HG03354 (cell line): ENCODE measurements around the gene MKNK2.

Experiments
- ATAC-seq: cut with Tn5 transposase; IDR thresholded peaks from one replicate; pipeline ENCODE4 v1.9.1; 2021; ENCODE audit warnings: mild to moderate bottlenecking; ENCODE audit not compliant: unreplicated experiment, poor library complexity, severe bottlenecking

The MKNK2 gene

DNA sequence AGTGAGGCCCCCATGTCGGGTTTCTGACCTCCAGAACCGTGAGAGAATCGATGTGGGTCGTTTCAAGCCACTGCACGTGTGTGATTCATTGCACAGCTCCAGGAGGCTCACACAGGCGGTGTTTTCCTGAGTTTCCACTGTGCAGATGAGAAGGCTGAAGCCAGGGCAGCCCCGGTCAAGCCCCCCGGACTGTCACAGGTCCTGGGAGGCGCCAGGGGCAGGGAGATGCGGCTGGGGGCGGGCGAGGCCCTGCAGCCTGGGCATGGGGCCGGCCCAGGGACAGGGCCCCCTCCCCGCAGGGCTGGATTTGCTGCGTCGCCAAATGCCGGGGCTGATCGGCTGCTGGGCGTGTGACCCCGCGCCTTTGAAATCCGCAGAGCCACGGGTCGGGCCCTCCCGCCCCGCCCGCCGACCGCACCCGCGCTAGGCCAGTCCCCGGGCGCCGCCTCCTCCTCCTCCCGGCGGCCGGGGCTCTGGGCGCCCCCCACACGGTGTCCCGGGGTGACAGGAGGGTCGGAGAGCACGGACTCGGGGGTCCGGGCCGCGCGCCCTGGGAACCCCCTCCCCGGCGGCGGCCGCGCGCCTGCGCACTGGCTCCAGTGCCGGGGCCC lies 9.9 kb upstream of the MKNK2 start:
- ATAC-seq: peak; percentile 32

DNA sequence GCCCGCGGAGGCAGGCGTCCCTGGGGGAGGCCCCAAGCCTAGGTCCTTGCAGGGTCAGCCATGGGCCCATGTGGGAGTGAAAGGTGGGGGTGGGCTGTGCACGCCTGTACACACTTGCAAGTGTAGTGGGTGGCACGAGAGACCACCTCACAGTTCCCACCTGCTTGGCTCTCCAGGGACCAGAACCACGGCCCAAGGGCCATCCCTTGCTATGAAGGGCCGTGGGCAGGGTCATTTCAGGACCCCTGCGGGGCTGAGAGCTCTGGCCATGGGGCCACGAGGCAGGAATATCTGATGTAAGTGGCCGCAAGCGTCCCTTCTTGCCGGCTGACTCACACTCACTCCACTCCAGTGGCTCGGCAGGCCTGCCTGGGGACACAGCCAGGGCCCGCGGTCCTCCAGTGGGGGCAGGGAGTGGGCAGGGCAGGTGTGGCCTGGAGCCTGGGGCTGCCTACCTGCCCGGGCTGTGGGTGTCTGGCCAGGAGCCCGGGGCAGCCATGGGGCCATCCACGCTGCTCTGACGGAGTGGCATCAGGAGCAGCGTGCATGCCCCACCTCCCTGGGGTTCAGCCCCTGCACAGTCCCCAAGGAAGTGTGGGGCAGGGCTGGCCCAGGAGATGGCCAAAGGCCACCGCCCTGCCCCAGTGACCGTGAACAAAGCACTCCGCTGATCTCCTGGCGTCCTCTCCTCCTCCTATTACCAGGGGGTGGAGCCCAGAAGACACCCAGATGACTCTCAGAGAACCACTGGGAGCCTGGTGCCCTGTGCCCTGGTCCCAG lies 8.6 kb upstream of the MKNK2 start:
- no peak for ATAC-seq

DNA sequence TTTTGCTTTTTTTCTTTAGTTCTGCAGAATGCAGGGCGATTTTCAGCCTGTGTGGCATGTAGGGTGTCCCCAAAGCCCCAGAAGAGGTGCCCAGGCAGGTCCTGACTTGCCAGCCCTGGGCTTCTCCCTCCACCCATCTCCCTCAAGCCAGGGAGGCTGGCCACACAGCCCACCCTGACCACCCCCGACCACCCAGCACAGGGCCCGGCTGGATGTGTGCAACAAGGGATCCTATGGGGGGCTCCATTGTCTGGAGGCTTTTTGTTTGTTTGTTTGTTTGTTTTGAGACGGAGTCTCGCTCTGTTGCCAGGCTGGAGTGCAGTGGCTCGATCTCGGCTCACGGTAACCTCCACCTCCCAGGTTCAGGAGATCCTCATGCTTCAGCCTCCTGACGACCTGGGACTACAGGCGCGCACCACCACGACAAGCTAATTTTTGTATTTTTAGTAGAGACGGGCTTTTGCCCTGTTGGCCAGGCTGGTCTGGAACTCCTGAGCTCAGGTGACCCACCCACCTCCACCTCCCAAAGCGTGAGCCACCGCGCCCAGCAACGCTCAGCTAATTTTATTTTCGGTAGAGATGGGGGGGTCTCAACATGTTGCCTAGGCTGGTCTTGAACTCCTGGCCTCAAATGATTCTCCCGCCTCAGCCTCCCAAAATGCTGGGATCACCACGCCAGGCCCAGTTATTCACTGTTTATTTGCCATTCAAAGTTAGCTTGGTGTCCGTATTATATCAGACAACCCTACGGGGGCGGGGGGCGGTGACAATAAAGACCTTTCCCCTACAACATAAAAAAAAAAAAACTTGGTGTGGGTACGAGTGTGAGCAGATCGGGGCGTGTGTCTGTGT lies 7.8 kb upstream of the MKNK2 start:
- no peak for ATAC-seq

DNA sequence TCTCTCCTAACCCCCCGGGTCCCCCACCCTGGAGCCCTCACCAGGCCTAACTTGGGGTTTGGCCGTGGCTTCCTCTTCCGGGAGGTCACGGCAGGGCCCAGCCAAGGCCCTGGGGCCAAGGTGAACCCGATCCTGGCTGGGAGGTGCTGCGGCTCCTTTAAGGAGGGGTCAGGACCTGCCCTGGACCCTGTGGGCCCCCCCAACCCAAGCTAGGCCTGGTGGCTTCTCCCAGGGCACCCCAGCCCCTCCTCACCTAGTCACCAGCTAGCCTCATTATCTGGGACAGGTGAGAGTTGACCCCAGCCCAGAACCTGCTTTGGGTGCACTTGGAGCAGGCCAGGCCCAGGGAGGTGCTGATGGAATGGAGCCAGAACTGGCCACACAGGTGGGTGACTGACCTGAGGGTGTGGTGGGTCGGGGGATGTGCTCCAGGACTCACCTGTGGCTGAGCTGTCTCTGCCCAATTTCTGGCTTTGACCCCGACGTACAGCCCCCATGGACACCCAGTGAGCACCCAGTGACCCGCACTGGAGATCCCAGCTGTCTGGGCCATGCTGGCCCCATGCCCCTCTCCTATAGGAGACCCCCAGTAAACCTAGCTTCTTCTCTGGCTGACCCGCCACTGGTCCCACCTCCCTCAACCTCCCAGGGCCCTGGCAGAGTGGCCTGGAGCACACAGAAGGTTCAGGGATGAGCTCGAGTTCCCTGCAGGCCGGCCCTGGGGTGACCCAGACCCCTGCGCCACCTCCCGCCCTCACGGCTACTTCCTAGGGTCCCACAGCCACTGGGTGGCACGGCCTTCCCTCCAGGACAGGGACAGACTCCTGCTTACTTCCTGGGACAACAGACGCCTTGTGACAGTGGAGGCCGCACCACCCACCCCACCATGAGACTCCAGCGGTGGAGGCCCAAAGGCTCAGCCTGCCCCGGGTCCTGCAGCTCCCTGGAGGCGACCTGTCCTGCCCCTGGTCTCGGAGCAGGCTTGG lies 6.7 kb upstream of the MKNK2 start:
- ATAC-seq: no peak

DNA sequence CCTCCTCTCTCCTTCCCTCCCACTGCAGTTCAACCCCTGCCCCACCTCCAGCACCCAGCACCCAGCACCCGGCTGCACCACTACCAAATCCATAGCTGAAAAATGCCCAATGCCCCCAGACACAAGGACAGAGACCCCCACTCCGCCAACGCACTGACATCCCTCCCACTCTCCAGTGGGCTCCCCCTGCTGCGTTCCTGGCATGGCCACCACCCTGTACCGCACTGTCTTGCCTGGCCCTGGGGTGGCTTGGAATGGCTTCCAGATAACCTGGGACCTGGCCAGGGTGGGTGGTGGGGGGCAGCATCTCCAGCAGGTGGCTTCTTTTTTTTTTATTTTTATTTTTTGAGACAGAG lies 5.8 kb upstream of the MKNK2 start:
- no peak for ATAC-seq

DNA sequence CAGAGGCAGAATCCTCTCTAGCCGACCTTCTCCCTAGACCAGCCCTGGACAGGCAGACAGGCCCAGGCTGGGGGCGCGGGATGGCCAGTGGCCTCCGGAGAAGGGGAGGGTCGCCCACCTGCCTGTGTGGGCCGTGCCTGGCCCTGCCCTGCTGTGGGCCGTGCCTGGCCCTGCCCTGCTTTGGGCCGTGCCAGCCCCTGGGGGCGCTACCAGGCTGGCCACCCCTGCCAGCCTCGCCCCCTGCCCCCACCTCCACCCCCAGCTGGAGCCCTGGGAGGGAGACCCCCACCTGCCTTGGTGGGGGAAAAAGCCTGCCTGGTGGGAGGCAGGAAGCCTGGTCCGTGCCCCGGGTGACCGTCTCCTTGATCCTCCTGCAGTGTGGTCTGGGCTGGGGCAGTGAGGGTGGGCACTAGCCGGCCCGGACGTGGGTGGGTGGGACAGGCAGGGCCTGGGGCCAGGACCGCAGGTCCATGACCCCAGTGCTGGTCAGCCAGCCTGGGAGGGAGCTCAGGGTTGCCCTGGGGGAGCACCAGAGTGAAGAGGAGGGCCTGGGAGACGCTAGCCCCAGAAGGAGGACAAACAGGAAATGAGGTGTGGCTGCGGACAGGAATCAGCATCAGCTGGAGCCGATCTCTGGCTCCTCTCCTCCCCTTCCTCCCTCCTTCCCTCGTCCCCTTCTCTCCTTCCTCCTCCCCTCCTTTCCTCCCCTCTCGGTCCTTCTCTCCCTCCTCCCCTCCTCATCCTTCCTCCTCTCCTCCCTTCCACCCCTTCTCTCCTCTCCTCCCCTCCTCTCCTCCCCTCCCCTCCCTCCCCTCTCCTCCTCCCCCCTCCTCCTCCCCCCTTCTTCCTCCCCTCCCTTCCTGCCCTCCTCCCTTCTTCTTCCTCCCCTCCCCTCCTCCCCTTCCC lies 5.1 kb upstream of the MKNK2 start:
- no peak for ATAC-seq

DNA sequence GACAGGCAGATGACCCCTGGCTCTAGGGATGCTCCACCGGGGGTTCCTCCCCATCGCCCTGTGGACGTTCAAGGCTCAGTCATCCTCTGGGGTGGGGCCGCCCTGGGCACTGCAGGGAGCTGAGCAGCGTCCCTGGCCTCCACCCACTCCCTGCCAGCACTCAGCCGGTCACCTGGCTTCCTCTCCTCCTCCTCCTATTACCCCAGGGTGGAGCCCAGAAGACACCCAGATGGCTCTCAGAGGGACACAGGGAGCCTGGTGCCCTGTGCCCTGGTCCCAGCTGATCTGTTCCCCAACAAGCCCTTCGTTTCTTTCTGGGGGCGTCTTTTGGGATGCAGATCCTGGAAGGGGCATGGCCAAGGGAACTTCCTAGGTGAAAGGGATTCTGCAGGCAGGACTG lies 3.7 kb upstream of the MKNK2 start:
- no peak for ATAC-seq

DNA sequence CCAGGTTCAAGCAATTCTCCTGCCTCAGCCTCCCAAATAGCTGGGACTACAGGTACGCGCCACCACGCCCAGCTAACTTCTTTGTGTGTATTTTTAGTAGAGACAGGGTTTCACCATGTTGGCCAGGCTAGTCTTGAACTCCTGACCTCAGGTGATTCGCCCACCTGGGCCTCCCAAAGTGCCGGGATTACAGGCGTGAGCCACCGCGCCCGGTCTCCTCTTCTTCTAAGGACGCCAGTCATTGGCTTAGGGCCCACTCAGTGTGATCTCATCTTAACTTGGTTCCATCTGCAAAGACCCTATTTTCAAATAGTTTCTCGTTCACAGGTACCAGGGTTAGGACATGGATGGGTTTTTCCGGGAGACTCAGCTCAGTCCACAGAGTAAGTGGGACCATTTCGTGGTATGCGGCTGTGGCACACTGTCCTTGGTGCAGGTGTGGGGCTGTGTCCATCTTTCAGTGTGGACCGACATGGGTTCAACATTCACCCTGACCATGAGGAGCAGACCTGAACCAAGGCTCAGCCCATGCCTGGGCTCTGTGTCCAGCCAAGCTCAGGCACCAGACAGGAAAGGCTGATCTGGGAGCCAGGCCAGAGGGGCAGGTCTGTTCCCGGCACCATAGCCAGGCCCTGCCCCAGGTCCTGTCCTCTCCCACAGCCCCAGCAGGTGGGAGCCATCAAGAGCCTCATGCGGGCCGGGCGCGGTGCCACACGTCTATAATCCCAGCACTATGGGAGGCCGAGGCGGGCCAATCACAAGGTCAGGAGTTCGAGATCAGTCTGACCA lies 2.8 kb upstream of the MKNK2 start:
- ATAC-seq: no peak

DNA sequence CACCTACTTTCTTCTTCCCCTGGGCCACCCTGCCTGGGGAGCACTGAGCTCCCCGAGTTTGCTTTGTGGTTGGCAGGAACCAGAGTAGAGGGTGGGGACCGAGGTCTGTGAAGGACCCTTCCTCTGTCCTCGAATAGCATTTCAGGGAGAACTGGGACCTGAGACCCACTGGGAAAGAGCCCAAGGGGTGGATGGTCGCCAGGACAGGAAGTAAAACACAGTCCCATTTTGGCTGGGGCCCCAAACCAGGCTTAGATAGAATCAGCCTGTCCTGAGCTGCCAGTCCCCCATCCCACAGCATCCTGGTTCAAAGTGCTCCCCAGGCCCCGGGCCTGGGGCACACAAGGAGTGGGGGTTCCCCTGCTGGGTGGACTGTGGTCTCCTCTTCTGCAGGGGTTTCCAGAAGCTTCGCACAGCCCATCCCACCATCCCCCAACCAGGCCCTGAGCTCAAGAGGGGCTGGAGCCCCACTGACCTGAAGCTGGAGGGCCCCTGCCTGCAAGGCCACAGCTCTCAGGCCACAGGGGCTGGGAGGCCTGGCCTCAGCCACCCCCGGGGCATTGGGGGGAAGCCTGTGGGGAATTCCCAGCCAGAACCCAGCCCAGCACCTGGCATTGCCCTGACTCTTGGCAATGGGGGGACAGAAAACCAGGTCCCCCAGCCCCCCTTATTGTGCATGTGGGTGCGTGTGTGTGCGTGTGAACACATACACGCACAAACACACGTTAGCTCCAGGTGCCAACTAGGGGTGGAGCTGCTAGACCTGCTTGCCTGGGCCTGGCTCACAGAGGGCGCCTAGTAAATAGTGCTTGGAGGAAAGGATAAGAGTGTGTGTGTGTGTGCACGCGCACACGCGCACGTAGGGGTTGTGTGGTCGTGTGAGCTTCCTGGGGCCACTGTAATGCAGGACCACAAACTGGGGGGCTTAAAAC lies 995 bp upstream of the MKNK2 start:
- ATAC-seq: peak; percentile 19

DNA sequence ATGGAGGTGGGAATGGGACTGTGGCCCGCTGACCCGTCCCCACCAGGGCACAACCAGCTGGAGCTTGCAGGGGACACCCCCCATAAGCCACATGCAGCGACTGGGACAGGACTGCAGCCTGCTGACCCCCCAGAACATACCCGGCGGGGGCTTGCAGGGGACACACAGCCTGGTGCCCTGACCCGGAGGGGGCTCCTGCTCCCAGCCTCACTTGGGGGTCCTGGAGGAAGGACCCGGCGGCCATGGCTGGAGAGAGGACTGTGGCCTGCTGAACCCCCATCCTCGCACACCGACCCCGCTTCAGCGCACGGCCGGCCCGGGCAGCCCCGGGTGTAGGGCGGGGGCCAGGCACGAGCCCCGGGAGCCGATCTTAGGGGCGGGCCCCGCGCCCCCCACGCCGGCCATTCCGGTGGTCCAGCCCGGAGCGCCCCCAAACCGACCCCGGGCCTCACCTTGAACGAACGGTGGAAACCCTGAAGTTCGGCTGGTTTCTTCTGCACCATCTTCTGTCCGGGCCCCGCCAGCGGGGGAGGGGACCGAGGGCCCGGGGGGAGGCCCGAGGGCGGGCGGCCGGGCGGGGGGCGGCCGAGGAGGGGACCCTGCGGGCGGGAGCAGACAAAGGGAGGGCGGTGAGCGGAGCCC lies 574 bp downstream of the MKNK2 start:
- ATAC-seq: peak; percentile 3

DNA sequence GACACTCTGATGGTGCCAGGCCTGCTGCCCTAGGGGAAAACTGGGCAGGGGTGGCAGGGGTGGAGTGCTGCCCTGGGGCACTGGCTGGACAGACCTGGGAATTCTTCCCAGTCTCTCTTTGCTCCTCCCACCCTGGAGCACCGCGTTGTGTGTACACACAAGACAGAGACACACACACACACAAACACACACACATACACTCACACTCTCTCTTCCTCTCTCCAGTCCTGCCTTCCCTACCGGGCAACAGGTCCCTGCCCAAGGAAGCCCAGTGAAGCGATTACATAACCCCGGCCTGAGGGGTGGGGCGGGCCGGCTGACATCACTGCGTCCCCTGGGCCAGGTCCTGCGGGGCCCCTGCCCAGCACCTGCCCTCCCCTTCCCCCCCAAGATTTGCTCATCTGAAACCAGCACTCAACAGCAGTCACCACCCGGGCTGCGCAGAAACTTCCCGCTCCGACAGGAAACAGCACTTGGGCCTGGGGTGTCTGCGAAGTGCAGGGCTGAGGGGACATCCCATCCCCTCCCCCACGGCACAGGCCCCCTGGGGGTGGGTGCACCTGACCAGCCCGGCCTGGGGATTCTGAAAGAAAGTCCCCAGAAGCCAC lies 1.2 kb downstream of the MKNK2 start:
- ATAC-seq: peak; percentile 24

DNA sequence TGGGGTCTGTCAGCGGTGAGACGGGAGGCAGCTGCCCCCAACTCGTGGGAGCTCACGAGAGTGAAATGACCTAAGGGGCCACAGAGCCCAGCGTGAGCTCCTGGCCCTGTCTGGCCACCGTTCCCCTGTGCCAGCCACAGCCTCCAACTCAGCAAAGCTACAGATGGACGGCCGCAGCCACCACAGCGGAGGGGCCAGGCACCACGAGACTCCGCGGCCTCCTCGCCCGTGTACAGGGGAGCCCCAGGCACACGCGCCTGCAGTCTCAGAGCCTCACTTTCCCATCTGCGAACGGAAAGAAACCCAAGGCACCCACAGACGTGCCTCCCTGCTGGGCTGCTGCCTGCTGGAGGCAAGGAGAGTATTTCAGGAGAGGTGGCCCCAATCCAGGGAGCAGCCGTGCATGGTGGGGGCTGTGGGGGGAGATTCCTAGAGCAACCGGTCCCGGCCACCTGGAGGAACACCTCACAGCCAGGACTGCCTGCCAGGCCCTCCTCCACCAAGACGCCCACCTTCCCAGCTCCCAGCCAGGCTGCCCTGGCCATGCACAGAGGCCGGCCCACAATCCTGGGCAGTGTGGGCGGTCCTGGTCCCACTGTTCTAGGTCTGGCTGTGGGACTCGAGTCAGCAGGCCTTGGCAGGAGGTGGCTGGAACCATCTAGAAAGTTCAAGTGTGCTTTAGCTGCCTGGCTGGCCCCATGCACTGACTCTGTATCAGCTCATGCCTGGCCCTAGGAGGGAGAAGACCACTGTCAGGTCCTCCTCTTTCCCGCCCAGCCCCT lies 1.9 kb downstream of the MKNK2 start:
- ATAC-seq: no peak

DNA sequence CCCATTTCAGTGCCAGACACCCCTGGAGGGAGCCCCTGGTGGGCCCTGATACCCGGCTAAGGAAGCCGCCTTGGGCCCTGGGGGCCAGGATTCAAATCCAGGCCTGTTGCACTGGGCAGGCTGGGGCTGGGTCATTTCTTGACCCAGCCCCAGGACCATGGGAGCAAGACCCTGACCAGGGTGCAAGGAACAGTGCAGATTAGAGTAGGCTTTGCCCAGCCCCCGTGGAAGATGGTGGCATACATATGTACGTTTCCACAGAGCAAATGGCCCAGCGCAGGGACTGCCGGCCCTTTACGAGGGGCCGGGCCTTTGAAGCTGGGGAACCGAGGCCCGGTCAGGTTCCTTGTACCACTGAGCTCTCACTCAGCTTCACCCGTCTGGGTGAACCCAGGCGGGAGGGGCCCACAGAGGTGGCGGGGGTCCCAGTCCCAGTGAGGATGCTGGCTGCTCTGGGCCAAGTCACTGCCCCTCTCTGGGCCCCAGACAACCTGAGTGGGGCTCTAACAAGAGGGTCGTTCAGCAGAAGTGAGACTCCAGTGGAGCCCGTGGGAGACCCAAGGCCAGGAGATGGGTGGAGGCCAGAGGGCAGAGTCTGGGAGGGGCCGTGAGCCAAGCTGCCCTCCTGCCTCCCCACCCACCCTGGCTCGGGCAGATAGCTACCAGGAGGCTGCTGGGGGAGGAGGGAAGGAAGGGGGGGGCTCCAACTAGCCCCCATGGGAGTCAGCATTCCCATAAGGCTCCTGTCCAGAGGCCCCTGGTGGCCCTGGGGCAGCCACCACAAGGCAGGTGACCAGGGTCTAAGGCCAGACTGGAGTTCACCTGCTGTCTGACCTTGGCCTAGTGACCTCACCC lies 2.7 kb downstream of the MKNK2 start:
- no peak for ATAC-seq

DNA sequence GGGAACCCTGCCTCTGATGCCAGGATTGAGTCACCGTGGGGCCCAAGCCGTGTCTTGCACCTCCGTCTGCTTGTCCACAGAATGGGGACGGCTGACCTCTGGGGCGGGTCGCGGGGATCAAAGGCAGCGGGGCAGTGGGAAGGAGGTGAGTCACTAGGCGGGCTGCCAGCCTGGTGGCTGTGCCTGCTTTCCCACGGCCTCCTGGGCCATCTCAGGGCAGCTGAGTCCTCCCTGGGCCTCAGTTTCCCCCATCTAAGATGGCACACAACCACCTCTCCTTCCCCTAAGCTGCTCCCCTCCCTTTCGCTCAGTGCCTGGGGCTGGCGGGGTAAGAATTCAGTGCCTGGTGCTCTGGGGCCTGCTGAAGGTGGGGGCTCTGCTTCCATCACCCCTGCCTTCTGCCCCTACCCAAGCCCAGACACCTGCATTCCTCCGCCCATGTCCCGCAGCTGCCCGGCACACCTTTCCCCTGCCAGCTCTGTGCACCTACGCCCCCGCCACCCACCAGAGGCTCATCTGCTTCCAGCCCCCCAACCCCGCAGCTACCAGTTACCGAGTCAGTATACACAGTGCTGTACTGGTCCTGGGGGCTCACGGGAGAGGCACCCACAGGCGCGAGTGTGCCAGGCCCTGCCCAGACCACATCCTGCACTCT lies 3.5 kb downstream of the MKNK2 start:
- ATAC-seq: no peak
